Measurements from ENCODE around the gene ATP1B2.
"Not testable (repeated sequence)": the region's sequence is repeated elsewhere in the genome, so short reads cannot be mapped to it uniquely, and the experiment has no call there.

The ATP1B2 gene

GRCh38 chr17:7650509-7651096 is at the start of gene ATP1B2:
Gene ATP1B2, plus strand, starts transcription at chr17:7650926. Its CDS starts 593 bp downstream, at chr17:7651519.
- DNase-seq (ENCODE audit: insufficient read length, low spot score) = peak; percentile 54
- no peak for FAIRE-seq

- DNase-seq (ENCODE audit: insufficient read length, low spot score) = no peak
- FAIRE-seq = no peak
These were observed 44.4 kb upstream of the ATP1B2 start for GRCh38 chr17:7606280-7606679.

GRCh38 chr17:7610641-7611040 is 40.1 kb upstream of the ATP1B2 start:
- DNase-seq (ENCODE audit: insufficient read length, low spot score) = no peak
- no peak for FAIRE-seq

- DNase-seq (ENCODE audit: insufficient read length, low spot score) (no peak), FAIRE-seq (no peak)
These were observed 39.0 kb upstream of the ATP1B2 start for GRCh38 chr17:7611635-7612293.

GRCh38 chr17:7612294-7612640 is 38.5 kb upstream of the ATP1B2 start:
- FAIRE-seq = no peak
- no peak for DNase-seq (ENCODE audit: insufficient read length, low spot score)

- FAIRE-seq (no peak), DNase-seq (ENCODE audit: insufficient read length, low spot score) (no peak)
These were observed 36.8 kb upstream of the ATP1B2 start for GRCh38 chr17:7613769-7614424.

GRCh38 chr17:7614425-7615264 is 36.1 kb upstream of the ATP1B2 start, which contains the start of gene FXR2:
Gene FXR2, minus strand, starts transcription at chr17:7614897. Its CDS starts 365 bp downstream, at chr17:7614532.
- FAIRE-seq = peak; percentile 99

GRCh38 chr17:7615265-7615747 is 35.4 kb upstream of the ATP1B2 start:
- DNase-seq (ENCODE audit: insufficient read length, low spot score) (no peak), FAIRE-seq (no peak)

More at GRCh38 chr17:7614425-7615264, 36.1 kb upstream of the ATP1B2 start, which contains the start of gene FXR2:
- peak; percentile 94 for DNase-seq (ENCODE audit: insufficient read length, low spot score)

- DNase-seq (ENCODE audit: insufficient read length, low spot score) (no peak), FAIRE-seq (no peak)
These were observed 32.1 kb upstream of the ATP1B2 start for GRCh38 chr17:7618608-7619007.

- DNase-seq (ENCODE audit: insufficient read length, low spot score) = no peak
These were observed 29.9 kb upstream of the ATP1B2 start for GRCh38 chr17:7620835-7621234.

GRCh38 chr17:7623661-7624060 is 27.1 kb upstream of the ATP1B2 start:
- DNase-seq (ENCODE audit: insufficient read length, low spot score) (no peak), FAIRE-seq (no peak)

More at GRCh38 chr17:7620835-7621234, 29.9 kb upstream of the ATP1B2 start:
- FAIRE-seq = no peak

- not testable (repeated sequence) for FAIRE-seq; DNase-seq (ENCODE audit: insufficient read length, low spot score)
These were observed 25.0 kb upstream of the ATP1B2 start for GRCh38 chr17:7625749-7626148.

- FAIRE-seq (no peak), DNase-seq (ENCODE audit: insufficient read length, low spot score) (no peak)
These were observed 24.4 kb upstream of the ATP1B2 start for GRCh38 chr17:7626307-7626706.

- no peak for FAIRE-seq
- DNase-seq (ENCODE audit: insufficient read length, low spot score) = no peak
These were observed 23.8 kb upstream of the ATP1B2 start for GRCh38 chr17:7626956-7627249.

- DNase-seq (ENCODE audit: insufficient read length, low spot score) = peak; percentile 95
- FAIRE-seq = peak; percentile 98
These were observed 23.2 kb upstream of the ATP1B2 start, which contains the start of gene SAT2 for GRCh38 chr17:7627250-7628121. Gene SAT2, minus strand, starts transcription at chr17:7627821. Its CDS starts 186 bp downstream, at chr17:7627635.

GRCh38 chr17:7629939-7630571 is 20.7 kb upstream of the ATP1B2 start, which contains the start of gene SHBG:
Gene SHBG, plus strand, starts transcription at chr17:7630135. Its CDS starts 38 bp downstream, at chr17:7630173.
- FAIRE-seq = no peak
- no peak for DNase-seq (ENCODE audit: insufficient read length, low spot score)

GRCh38 chr17:7631398-7632380 is 19.0 kb upstream of the ATP1B2 start:
- no peak for DNase-seq (ENCODE audit: insufficient read length, low spot score)

GRCh38 chr17:7632492-7632894 is 18.2 kb upstream of the ATP1B2 start:
- FAIRE-seq = peak; percentile 79

More at GRCh38 chr17:7631398-7632380, 19.0 kb upstream of the ATP1B2 start:
- no peak for FAIRE-seq

More at GRCh38 chr17:7632492-7632894, 18.2 kb upstream of the ATP1B2 start:
- peak; percentile 54 for DNase-seq (ENCODE audit: insufficient read length, low spot score)
